ENCODE results near the gene TXNRD1.

GRCh38 chr12:104299842-104300481 lies 84.4 kb downstream of the TXNRD1 start:
- TF ChIP-seq CTCF (IDR thresholded peaks at IDR 0.05) (no peak), POLR2A (IDR thresholded peaks at IDR 0.05) (no peak)
